Fibroblast of lung (primary cell): Measurements from ENCODE around the gene LSM3. TPM values are rescaled to one million over a fixed set of nuclear protein-coding genes. Genes with fewer than 3 reads are reported as not detected.

Source experiments
- DNase-seq, 2 donors: peaks; one replicate each; pipeline versions ENCODE4 v3.0.0 to v3.0.0-alpha.2; 2010; ENCODE audit warnings: low read depth in 2 of 2
- H2AFZ ChIP-seq: 2 replicates; pipeline ENCODE4 v1.5.1; 2012; ENCODE audit warnings: low read length, control low read depth, inconsistent platforms
- H3K27ac ChIP-seq: 2 replicates; pipeline ENCODE4 v1.5.1; 2011; ENCODE audit warnings: low read length, control low read depth; ENCODE audit not compliant: insufficient read depth
- H3K27me3 ChIP-seq: 2 replicates; pipeline ENCODE4 v1.5.1; 2011; ENCODE audit warnings: mild to moderate bottlenecking, low read length; ENCODE audit not compliant: control insufficient read depth, insufficient read depth
- H3K36me3 ChIP-seq: 2 replicates; pipeline ENCODE4 v1.5.1; 2011; ENCODE audit warnings: low read length; ENCODE audit not compliant: control insufficient read depth, insufficient read depth
- H3K4me1 ChIP-seq: 2 replicates; pipeline ENCODE4 v1.5.1; 2011; ENCODE audit warnings: low read length; ENCODE audit not compliant: control insufficient read depth, insufficient read depth; ENCODE audit errors: extremely low read depth
- H3K4me2 ChIP-seq: 2 replicates; pipeline ENCODE4 v1.5.1; 2011; ENCODE audit warnings: low read length, control low read depth; ENCODE audit not compliant: insufficient read depth; ENCODE audit errors: extremely low read depth
- H3K4me3 ChIP-seq, 4 experiments: fragments of 200-600 bp in 1 of 4; sonication (generic) in 1 of 4; replicated peaks in 1 of 4; 2 replicates each; pipeline ENCODE4 v1.5.1; 2011 to 2016; ENCODE audit warnings: low read length in 4 of 4, low read depth in 3 of 4, mild to moderate bottlenecking in 3 of 4, control low read depth in 2 of 4, inconsistent platforms in 1 of 4, mixed read lengths in 1 of 4; ENCODE audit not compliant: insufficient read depth in 1 of 4; ENCODE audit errors: control extremely low read depth in 1 of 4
- H3K79me2 ChIP-seq: 2 replicates; pipeline ENCODE4 v1.5.1; 2012; ENCODE audit warnings: mild to moderate bottlenecking, low read length, inconsistent platforms; ENCODE audit not compliant: control insufficient read depth, insufficient read depth
- H3K9ac ChIP-seq: 2 replicates; pipeline ENCODE4 v1.5.1; 2011; ENCODE audit warnings: mild to moderate bottlenecking, low read length, control low read depth; ENCODE audit not compliant: insufficient read depth
- H3K9me3 ChIP-seq: 2 replicates; pipeline ENCODE4 v1.5.1; 2012; ENCODE audit warnings: low read depth, low read length; ENCODE audit not compliant: control insufficient read depth, insufficient read depth
- H4K20me1 ChIP-seq: 2 replicates; pipeline ENCODE4 v1.5.1; 2011; ENCODE audit warnings: low read length; ENCODE audit not compliant: control insufficient read depth, insufficient read depth; ENCODE audit errors: extremely low read depth
- CTCF ChIP-seq, 2 donors: IDR thresholded peaks in 1 of 2; conservative IDR thresholded peaks in 1 of 2; 1 replicate in 1 of 2; 2 replicates in 1 of 2; pipeline ENCODE4 v1.5.1; 2011 to 2012; ENCODE audit warnings: low read length in 2 of 2, control low read depth in 1 of 2, inconsistent platforms in 1 of 2, low read depth in 1 of 2, mild to moderate bottlenecking in 1 of 2
- EZH2 ChIP-seq: IDR thresholded peaks from 2 replicates; pipeline ENCODE4 v1.5.1; 2012; ENCODE audit warnings: low read length, control low read depth, mild to moderate bottlenecking; ENCODE audit errors: missing control alignments
- polyA plus RNA-seq, 2 donors: library from polyadenylated mRNA; depleted of rRNA in 1 of 2; stranded (reverse) in 1 of 2; unstranded in 1 of 2; fragments of >200 nt; gene quantifications; 2 replicates each; pipeline ENCODE4 v1.2.1, GENCODE V29; 2011 to 2012; ENCODE audit warnings: missing spikeins in 1 of 2
- total RNA-seq: library from RNA; depleted of rRNA; stranded (reverse); fragments of >200 nt; gene quantifications from 2 replicates; pipeline ENCODE4 v1.2.1, GENCODE V29; 2014

The LSM3 gene
- total and polyA plus RNA-seq, 2 donors (not counting 1 experiment from before 2014, with no cell fraction given) = 5.1 to 14.9 TPM

GRCh38 chr3:14141602-14142341 lies 36.8 kb upstream of the LSM3 start:
- TF ChIP-seq CTCF (conservative IDR thresholded peaks at IDR 0.05 in 1 of 2, IDR thresholded peaks at IDR 0.05 in 1 of 2; ENCODE audit: low read depth in 1 of 2, low read length in 2 of 2) (no peak), EZH2 (no peak)
- Histone ChIP-seq H3K36me3 (peaks cover 42% of the 10 kb centered on the region), H3K4me1 (peaks cover 36% of the 10 kb centered on the region), H3K27me3 (no peaks in the 10 kb centered on the region), H3K4me3 (no peak overlapping the region), H3K27ac (peak overlapping the region; percentile 99), H2AFZ (no peak overlapping the region), H4K20me1 (no peaks in the 10 kb centered on the region), H3K9me3 (no peaks in the 10 kb centered on the region), H3K4me2 (no peak overlapping the region), H3K79me2 (no peaks in the 10 kb centered on the region), H3K9ac (no peak overlapping the region)
- no peak for DNase-seq

GRCh38 chr3:14142567-14143270 lies 35.9 kb upstream of the LSM3 start:
- Histone ChIP-seq H3K36me3 (peaks cover 42% of the 10 kb centered on the region), H3K4me1 (peaks cover 34% of the 10 kb centered on the region), H3K27me3 (no peaks in the 10 kb centered on the region), H3K9ac (no peak overlapping the region), H2AFZ (no peak overlapping the region), H3K27ac (peak overlapping the region; percentile 99), H3K4me2 (no peak overlapping the region), H3K9me3 (no peaks in the 10 kb centered on the region), H3K79me2 (no peaks in the 10 kb centered on the region), H4K20me1 (no peaks in the 10 kb centered on the region), H3K4me3 (no peak overlapping the region)
- no peak for TF ChIP-seq EZH2
- DNase-seq = no peak

- peak overlapping the region; percentile 99 for H3K27ac ChIP-seq
- H3K9me3 ChIP-seq = no peaks in the 10 kb centered on the region
- no peaks in the 10 kb centered on the region for H3K27me3 ChIP-seq
- no peak overlapping the region for H2AFZ ChIP-seq
- H3K9ac ChIP-seq = peak overlapping the region; percentile 72
- H3K4me1 ChIP-seq = peaks cover 34% of the 10 kb centered on the region
- peaks cover 40% of the 10 kb centered on the region for H3K36me3 ChIP-seq
- peak; percentile 95 to 96 for DNase-seq
- no peaks in the 10 kb centered on the region for H3K79me2 ChIP-seq
- peak overlapping the region; percentile 64 for H3K4me2 ChIP-seq
- TF ChIP-seq CTCF (conservative IDR thresholded peaks at IDR 0.05 in 1 of 2, IDR thresholded peaks at IDR 0.05 in 1 of 2; ENCODE audit: low read depth in 1 of 2, low read length in 2 of 2) = no peak
- peak overlapping the region in 3 of 4 experiments; percentile 4 to 14 (median 14) for H3K4me3 ChIP-seq
- no peaks in the 10 kb centered on the region for H4K20me1 ChIP-seq
Observed at GRCh38 chr3:14143271-14144225, 35.1 kb upstream of the LSM3 start.
